K562 (cell line): ENCODE results near the gene EME1.

Experiments used
- CBX3 ChIP-seq, 2 experiments: IDR thresholded peaks; 1 replicate in 1 of 2; 2 replicates in 1 of 2; pipeline ENCODE4 v1.6.1; 2012; ENCODE audit warnings: inconsistent platforms in 2 of 2, low read length in 2 of 2, borderline replicate concordance in 1 of 2, control low read depth in 1 of 2
- CHD2 ChIP-seq: IDR thresholded peaks from 2 replicates; pipeline ENCODE4 v1.6.1; 2011; ENCODE audit warnings: low read depth, low read length
- EP300 ChIP-seq: IDR thresholded peaks from 2 replicates; pipeline ENCODE4 v1.6.1; 2012; ENCODE audit warnings: low read length, improper control_type of control experiment
- GATAD2A ChIP-seq: fragments of 450-650 bp; IDR thresholded peaks from 2 replicates; pipeline ENCODE4 v1.6.1; 2017
- SMARCC2 ChIP-seq: fragments of 450-650 bp; IDR thresholded peaks from 2 replicates; pipeline ENCODE4 v1.6.1; 2017; ENCODE audit warnings: antibody characterized with exemption, moderate library complexity, mild to moderate bottlenecking, low read depth
- ZBTB8A ChIP-seq: fragments of 450-650 bp; IDR thresholded peaks from 2 replicates; pipeline ENCODE4 v1.6.1; 2018; ENCODE audit warnings: mild to moderate bottlenecking, moderate library complexity; ENCODE audit not compliant: partially characterized antibody
- ZNF347 ChIP-seq: fragments of 450-650 bp; formaldehyde crosslinking; IDR thresholded peaks from 2 replicates; pipeline ENCODE4 v1.4.0; 2020; ENCODE audit warnings: low read depth, mild to moderate bottlenecking, moderate library complexity
- TF ChIP-seq, protein P1 (sequence below), 3 experiments: IDR thresholded peaks in 2 of 3; conservative IDR thresholded peaks in 1 of 3; 2 replicates each; pipeline ENCODE4 v1.5.1; 2011 to 2012; ENCODE audit warnings: low read length in 3 of 3, mild to moderate bottlenecking in 3 of 3, control low read depth in 2 of 3, improper control_type of control experiment in 1 of 3, inconsistent platforms in 1 of 3, low read depth in 1 of 3, mixed read lengths in 1 of 3, moderate library complexity in 1 of 3; ENCODE audit not compliant: insufficient read depth in 2 of 3

DNA sequence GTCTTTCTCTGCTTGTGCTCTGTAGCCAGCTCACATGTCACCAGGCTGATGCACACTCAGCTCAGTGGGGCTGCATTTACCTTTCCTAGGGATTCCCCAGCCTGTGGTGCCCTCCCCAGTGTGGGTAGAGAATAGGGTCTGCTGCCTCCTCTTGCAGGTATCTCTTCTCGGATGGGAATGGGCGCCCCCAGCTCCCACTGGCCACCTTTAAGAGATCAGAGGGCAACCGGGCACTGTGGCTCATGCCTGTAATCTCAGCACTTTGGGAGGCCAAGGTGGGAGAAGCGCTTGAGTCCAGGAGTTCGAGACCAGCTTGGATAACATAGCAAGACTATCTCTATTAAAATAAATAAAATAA, 23.8 kb upstream of the EME1 start:
- no peak for TF ChIP-seq EP300
- TF ChIP-seq, protein P1, sequence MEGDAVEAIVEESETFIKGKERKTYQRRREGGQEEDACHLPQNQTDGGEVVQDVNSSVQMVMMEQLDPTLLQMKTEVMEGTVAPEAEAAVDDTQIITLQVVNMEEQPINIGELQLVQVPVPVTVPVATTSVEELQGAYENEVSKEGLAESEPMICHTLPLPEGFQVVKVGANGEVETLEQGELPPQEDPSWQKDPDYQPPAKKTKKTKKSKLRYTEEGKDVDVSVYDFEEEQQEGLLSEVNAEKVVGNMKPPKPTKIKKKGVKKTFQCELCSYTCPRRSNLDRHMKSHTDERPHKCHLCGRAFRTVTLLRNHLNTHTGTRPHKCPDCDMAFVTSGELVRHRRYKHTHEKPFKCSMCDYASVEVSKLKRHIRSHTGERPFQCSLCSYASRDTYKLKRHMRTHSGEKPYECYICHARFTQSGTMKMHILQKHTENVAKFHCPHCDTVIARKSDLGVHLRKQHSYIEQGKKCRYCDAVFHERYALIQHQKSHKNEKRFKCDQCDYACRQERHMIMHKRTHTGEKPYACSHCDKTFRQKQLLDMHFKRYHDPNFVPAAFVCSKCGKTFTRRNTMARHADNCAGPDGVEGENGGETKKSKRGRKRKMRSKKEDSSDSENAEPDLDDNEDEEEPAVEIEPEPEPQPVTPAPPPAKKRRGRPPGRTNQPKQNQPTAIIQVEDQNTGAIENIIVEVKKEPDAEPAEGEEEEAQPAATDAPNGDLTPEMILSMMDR (IDR thresholded peaks at IDR 0.05 in 2 of 3, conservative IDR thresholded peaks at IDR 0.05 in 1 of 3; ENCODE audit: insufficient read depth in 2 of 3, low read depth in 1 of 3, low read length in 3 of 3), result no peak
- no peak for TF ChIP-seq CHD2
- no peak for TF ChIP-seq GATAD2A
- no peak for TF ChIP-seq SMARCC2
- TF ChIP-seq ZBTB8A, result no peak
- no peak for TF ChIP-seq CBX3 (IDR thresholded peaks at IDR 0.05; ENCODE audit: borderline replicate concordance in 1 of 2, low read length in 2 of 2)
- no peak for TF ChIP-seq ZNF347 (CRISPR knock-in tag)
